HG03175 (cell line): Measurements from ENCODE around the gene DSCAML1.

Experiments used
- ATAC-seq: cut with Tn5 transposase; IDR thresholded peaks from one replicate; pipeline ENCODE4 v1.9.1; 2021; ENCODE audit warnings: mild to moderate bottlenecking, moderate library complexity; ENCODE audit not compliant: unreplicated experiment

Gene DSCAML1

GRCh38 chr11:117833401-117833891, 36.4 kb upstream of the DSCAML1 start:
- ATAC-seq, result no peak

- ATAC-seq, result no peak
Observed at GRCh38 chr11:117832511-117832910, 35.5 kb upstream of the DSCAML1 start.

- no peak for ATAC-seq
Observed at GRCh38 chr11:117831661-117832415, 34.8 kb upstream of the DSCAML1 start.

- ATAC-seq, result no peak
Observed at GRCh38 chr11:117830674-117831351, 33.8 kb upstream of the DSCAML1 start.

GRCh38 chr11:117830072-117830471, 33.1 kb upstream of the DSCAML1 start:
- no peak for ATAC-seq

- no peak for ATAC-seq
Observed at GRCh38 chr11:117829369-117829725, 32.3 kb upstream of the DSCAML1 start.

GRCh38 chr11:117828611-117829368, 31.8 kb upstream of the DSCAML1 start:
- peak; percentile 70 for ATAC-seq

GRCh38 chr11:117827521-117828511, 30.8 kb upstream of the DSCAML1 start:
- no peak for ATAC-seq

- ATAC-seq, result no peak
Observed at GRCh38 chr11:117826832-117827231, 29.8 kb upstream of the DSCAML1 start.

- no peak for ATAC-seq
Observed at GRCh38 chr11:117826190-117826570, 29.2 kb upstream of the DSCAML1 start.

GRCh38 chr11:117825538-117826189, 28.6 kb upstream of the DSCAML1 start:
- no peak for ATAC-seq

GRCh38 chr11:117824571-117825537, 27.8 kb upstream of the DSCAML1 start, which contains the start of gene FXYD2:
FXYD2 (minus strand) TSS chr11:117824744; CDS start chr11:117824678, 66 bp downstream.
- ATAC-seq, result no peak

- ATAC-seq, result no peak
Observed at GRCh38 chr11:117823946-117824420, 27.0 kb upstream of the DSCAML1 start.

- no peak for ATAC-seq
Observed at GRCh38 chr11:117823294-117823945, 26.4 kb upstream of the DSCAML1 start.

GRCh38 chr11:117822074-117823033, 25.3 kb upstream of the DSCAML1 start:
- no peak for ATAC-seq

GRCh38 chr11:117821431-117821830, 24.4 kb upstream of the DSCAML1 start:
- ATAC-seq, result no peak

GRCh38 chr11:117820516-117820915, 23.5 kb upstream of the DSCAML1 start:
- no peak for ATAC-seq
